Limb (tissue), 2 donors: ENCODE results near the gene CDK17.

Experiments
- DNase-seq, 2 donors: peaks; one replicate each; pipeline ENCODE4 v3.0.0-alpha.2; 2016; ENCODE audit errors: extremely low spot score in 2 of 2

CDK17 gene

GRCh38 chr12:96265836-96266235 is 134.4 kb downstream of the CDK17 start:
- no peak for DNase-seq

- DNase-seq = no peak
These were observed 134.8 kb downstream of the CDK17 start for GRCh38 chr12:96265400-96265799.

GRCh38 chr12:96263449-96263902 is 136.8 kb downstream of the CDK17 start:
- DNase-seq = no peak

DNA sequence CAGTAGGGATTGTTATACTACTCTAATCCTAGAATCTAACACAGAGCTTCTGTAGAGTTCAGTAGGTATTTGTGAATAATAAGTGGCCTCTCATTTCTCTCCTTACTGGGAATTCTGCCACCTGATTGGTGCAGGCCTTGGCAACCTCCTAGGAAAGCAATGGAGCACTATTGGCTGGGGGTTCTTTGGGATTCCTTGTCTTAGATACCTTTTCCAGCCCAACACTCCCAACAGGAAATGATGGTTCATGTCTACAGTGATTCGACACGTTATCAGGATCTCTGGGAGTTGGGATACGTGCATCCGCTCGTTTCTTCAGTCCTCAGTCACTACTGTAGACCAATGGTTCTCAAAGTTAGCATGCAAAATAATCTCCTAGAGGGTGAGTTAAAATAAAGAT is 138.7 kb downstream of the CDK17 start:
- DNase-seq = no peak

DNA sequence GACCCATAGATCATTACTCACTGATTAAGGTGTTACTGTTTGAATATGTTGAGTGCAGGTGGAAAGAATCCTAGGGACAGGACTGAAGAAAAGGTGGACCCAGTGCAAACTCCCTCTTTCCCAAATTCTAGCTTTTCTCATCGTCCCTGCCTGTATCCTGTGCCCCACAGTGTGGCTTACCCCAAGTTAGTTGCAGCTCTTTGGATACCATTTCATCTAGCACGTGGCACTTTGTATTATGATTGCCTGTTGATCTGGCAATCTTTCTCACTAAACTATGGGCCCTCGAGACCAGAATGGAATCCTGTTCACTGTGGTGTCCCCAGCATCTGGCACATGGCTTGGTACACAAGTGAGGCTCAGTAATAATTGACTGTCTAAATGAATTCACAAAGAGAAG is 139.6 kb downstream of the CDK17 start:
- no peak for DNase-seq

DNA sequence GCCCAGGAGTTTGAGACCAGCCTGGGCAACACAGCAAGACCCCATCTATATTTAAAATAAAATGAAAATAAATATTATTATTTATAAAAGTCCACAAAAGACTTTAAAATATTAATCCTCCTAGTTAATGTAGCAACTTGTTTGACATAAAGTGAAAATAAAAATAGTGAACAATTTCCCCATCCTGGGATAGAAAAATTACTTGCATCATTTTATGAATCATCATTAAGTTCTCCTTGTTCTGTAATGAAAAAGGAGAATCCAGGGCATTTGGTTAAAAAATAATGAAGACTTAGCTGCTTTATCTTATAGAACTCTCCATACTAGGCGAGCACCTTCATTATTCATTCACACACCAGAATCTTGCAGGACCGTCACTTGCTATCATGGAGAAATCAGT is 140.0 kb downstream of the CDK17 start:
- no peak for DNase-seq

DNA sequence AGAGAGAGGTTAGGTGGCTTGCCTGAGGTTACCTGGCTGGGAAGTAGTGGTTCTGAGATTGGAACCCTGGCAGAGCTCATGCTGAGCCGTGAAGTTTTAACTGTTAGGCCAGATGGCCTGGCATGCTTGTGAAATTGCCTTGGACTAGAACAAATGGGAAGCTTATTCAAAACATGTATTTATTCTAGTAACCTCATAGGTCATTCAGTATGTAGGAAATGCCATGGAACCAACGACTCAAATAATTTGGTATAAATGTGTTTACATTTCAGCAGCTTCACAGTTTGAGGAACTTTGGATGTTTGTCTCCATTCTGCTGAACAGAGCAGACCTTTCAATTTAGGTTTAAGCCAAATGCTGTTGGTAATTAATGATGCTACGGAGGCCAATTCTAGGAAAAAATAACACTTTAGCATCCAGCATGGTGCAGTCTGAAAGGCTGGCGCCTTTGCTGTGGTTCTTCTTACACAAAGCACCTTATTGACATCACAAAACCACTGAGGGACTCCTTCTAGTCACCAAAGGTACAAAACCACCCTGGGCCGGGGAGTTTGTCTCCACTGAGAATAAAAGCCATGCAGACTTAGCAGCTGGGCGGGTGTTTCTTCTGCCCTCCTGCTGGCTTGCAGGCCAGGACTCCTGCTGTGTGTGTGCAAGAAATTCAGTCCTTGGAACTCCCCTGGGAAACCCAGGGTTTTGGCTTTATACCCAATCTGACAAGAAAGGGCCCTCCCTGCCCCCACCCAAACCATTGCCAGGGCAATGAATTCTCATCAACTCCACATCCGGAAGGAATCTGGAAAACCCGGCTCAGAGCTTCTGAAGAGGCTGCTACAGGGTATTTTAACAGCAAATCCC is 141.9 kb downstream of the CDK17 start:
- DNase-seq = peak; percentile 48 to 65

DNA sequence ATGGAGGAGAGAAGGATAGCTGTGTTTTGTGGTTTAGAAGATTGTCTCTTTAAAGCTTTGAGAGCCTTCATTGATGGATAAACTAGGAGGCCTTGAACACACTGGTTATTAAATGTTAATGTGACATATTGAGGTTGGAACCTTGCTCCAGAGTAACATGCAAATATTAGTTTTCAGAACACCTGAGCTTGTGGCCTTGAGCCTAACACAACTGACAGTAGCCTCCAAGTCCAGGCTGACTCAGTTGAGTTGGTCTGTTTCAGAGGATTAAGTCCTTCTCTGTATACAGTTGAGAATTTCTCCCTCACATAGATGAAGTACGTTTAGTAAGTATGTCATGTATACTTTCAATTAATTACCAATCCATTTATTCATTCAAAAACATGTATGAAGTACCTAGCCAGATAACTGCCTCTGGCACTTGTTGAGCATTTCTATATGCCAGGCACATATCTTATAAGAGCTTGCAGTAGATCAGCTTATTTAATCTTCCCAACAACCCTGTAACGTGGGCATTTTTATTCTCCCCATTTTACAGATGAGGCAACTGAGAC is 142.6 kb downstream of the CDK17 start:
- DNase-seq = no peak

DNA sequence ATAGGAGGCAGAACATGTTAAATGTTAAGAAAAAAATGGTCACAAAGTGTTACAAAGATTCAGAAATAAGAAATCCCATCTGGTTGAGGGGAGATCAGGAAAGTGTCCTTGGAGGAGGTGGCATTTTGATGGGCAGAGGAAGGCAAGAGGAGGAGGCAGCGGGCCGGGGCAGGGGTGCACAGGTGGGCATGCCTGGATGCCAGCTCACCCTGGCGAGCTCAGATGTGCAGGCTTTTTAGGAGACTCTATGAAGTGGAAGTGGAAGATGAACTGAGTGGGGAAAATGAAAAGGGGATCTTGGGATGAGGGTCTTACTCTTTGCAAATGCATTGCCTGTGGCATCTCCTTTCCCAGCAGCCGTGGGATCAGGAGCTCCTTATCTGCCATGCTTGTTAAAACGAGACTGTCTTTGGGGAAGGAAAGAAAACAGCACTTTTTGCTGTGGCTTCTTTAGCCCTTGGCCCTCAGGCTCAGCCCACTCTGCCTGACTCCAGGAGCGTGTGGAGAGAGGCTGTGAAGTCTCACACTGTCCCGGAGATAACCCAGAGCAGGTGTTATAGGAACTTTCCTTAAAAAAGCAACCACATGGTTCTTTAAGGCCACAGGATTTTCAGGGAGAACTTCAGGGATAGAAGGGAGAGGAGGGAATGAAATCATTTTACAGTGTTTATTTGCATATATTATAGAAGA is 143.4 kb downstream of the CDK17 start:
- DNase-seq = no peak

- no peak for DNase-seq
These were observed 145.2 kb downstream of the CDK17 start for GRCh38 chr12:96255077-96255476.

GRCh38 chr12:96250119-96250685 is 150.0 kb downstream of the CDK17 start:
- DNase-seq = no peak

DNA sequence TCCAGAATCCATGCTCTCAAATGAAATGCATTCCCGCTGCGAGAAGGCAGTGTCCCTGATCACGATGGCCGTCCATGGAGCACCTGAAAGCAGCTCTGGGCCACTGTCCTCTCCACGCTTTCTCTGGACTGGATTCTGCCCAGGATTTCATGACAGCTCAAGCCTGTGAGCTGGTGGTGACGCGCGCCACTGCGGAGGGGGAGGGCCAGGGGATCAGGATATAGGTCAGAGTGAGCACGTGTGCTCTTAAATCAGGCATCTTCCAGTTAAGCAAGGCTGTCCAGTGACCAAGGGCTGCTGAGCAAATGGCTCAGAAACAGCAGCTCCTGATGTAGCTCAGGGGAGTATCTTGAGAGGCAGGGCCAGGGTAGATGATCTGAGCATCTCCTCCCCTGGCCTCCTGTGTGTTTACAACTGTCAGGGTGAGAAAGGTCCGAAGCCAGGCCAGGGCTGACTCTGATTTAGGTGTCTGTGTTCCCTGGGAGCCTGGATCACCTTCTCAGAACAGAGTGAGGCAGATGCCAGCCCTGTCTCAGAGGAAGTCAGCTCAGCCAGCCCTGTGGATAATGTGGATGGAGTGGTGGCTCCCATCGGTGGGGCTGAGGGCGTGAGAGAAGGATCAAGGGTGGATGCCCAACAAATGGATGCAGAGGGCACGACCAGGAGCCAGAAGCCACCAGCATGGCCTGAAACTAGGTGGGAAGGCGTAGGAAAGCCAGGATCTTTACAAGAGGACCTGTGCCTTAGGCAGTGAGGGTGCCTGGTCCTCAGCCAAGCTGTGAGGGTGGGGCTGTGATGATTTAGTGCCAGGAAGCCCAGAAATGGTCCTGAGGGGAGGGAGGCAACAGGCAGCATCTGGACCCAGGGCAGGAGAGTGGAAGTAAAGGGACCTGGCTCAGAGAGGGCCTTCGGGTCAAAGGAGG is 150.8 kb downstream of the CDK17 start:
- DNase-seq = no peak

GRCh38 chr12:96248136-96248931 is 151.9 kb downstream of the CDK17 start:
- DNase-seq = no peak

- no peak for DNase-seq
These were observed 152.7 kb downstream of the CDK17 start for GRCh38 chr12:96247563-96247962.

- no peak for DNase-seq
These were observed 153.2 kb downstream of the CDK17 start for GRCh38 chr12:96246926-96247505.

GRCh38 chr12:96244826-96245225 is 155.4 kb downstream of the CDK17 start:
- no peak for DNase-seq

DNA sequence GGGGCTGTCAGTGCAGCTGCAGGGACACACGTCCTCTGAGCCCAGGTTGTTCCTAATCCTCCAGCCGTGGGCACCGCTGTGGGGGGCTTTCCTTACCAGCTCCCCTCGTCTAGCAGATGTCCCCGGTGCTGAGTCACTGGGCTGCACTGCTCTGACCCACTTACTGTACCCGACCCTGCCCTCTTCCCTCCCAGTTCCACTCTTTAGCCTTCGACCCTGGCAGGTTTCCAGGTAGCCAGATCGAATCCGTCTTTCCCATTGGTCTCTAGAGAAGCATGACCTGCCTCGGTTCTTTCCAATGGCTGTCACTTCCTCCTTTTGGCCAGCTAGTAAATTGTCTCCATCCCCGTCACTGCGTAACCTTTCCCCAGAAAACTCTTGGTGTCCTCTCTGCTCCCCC is 157.6 kb downstream of the CDK17 start:
- DNase-seq = no peak

- peak in 1 of 2 donors; percentile 62 for DNase-seq
These were observed 158.4 kb downstream of the CDK17 start for GRCh38 chr12:96241846-96242256.

DNA sequence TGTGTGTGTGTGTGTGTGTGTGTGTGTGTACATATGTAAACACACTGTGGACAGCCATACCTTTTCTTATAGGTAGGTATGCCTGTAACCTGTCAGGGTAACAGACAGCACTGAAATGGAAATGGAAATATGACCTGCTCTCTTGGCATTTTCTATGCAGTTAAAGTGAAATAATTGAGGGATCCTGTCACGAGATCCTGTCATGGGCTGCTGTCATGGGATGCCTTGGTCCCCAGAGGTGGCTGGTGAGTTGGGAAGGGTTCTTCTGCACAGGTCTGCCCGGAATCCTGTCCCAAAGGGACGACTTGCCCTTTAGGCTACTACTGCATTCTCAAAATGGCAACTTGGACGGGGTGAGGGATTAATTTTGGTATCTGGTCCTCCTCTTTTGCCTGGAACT is 158.8 kb downstream of the CDK17 start:
- no peak for DNase-seq

DNA sequence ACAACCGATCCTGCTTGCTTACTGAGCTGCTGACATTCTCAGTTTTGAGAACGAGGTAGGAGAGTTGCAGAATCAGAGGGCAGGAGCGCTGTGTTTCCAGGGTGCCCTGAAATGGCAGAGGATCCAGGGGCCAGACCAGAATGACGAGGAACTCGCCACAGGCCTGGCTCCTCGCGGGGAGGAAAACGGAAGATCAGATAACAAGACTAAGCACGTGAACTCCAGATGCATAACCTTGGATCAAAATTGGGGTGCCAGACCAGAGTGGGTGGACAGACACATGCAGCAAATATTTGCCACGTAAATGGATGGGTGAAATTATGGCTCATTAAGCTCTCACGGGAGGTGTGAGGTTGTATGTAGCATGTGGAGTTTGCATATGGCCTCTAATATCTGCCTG is 159.6 kb downstream of the CDK17 start:
- DNase-seq = no peak
